ENCODE results near the gene METTL4. TPM values are rescaled to one million over a fixed set of nuclear protein-coding genes. Genes with fewer than 3 reads are reported as not detected.

The METTL4 gene
- total and polyA plus RNA-seq, 12 donors, result 3.9 to 9.9 (median 5.4) TPM

- H3K27ac ChIP-seq, result no peak overlapping the region
- intact Hi-C loops (cut with DNase I), result loop anchor here in 1 of 10 donors (10.0 kb wide), 1 partner anchor 1137 kb away; no protein-coding TSS in a partner anchor
- ATAC-seq (no peak), DNase-seq (no peak)
- TF ChIP-seq, protein P1, sequence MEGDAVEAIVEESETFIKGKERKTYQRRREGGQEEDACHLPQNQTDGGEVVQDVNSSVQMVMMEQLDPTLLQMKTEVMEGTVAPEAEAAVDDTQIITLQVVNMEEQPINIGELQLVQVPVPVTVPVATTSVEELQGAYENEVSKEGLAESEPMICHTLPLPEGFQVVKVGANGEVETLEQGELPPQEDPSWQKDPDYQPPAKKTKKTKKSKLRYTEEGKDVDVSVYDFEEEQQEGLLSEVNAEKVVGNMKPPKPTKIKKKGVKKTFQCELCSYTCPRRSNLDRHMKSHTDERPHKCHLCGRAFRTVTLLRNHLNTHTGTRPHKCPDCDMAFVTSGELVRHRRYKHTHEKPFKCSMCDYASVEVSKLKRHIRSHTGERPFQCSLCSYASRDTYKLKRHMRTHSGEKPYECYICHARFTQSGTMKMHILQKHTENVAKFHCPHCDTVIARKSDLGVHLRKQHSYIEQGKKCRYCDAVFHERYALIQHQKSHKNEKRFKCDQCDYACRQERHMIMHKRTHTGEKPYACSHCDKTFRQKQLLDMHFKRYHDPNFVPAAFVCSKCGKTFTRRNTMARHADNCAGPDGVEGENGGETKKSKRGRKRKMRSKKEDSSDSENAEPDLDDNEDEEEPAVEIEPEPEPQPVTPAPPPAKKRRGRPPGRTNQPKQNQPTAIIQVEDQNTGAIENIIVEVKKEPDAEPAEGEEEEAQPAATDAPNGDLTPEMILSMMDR (IDR thresholded peaks at IDR 0.05), result no peak
- peaks cover 0 to 43% (median 3%) of the 10 kb centered on the region in 9 donors for H3K36me3 ChIP-seq
- peaks cover 0 to 35% (median 18%) of the 10 kb centered on the region in 9 donors for H3K4me1 ChIP-seq
- no peaks in the 10 kb centered on the region for H3K27me3 ChIP-seq
- H3K4me3 ChIP-seq, result no peak overlapping the region
- 81 to 83% methylated on average over 6 of the region's 6 CpGs for WGBS, 2 donors
- H3K9me3 ChIP-seq, result no peaks in the 10 kb centered on the region
Measured at GRCh38 chr18:2568129-2568528, 3.2 kb downstream of the METTL4 start.

DNA sequence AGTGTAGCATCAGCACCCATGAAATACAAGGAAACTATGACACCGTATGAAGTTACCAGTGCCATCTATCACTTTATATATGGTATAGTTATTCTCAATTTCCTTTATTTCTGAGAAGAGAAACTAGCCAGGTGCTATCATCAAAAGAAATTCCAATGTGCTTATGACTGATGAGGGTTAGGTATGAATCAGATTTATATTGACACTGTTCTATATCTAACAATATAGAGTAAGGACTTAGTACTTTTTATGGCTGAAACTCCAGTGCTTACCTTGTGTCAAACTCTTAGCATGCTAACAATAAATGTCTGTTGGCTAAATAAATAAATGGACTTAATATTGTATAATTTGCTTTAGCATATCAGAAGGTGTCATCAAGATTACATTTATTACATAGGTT lies 6.9 kb downstream of the METTL4 start:
- WGBS, 2 donors, result 97 to 98% methylated on average over 1 of the region's 1 CpG
- Histone ChIP-seq H3K4me1 (peaks cover 0 to 7% (median under 1%) of the 10 kb centered on the region in 9 donors), H3K27me3 (no peaks in the 10 kb centered on the region), H3K27ac (no peak overlapping the region), H3K4me3 (no peak overlapping the region), H3K9me3 (no peaks in the 10 kb centered on the region), H3K36me3 (peaks cover 0 to 73% (median 17%) of the 10 kb centered on the region in 9 donors)
- TF ChIP-seq, protein P1 (IDR thresholded peaks at IDR 0.05), result no peak
- intact Hi-C loops (cut with DNase I), result loop anchor here in 1 of 10 donors (10.0 kb wide), 1 partner anchor 1140 kb away; no protein-coding TSS in a partner anchor
- DNase-seq (no peak), ATAC-seq (no peak)

GRCh38 chr18:2559249-2559648 lies 12.1 kb downstream of the METTL4 start:
- H3K27ac ChIP-seq, result no peak overlapping the region
- H3K4me3 ChIP-seq, result no peak overlapping the region
- 95 to 100% methylated on average over 1 of the region's 1 CpG for WGBS, 2 donors
- H3K9me3 ChIP-seq, result no peaks in the 10 kb centered on the region
- H3K4me1 ChIP-seq, result no peaks in the 10 kb centered on the region
- DNase-seq, result no peak
- peaks cover 0 to 53% (median 17%) of the 10 kb centered on the region in 9 donors for H3K36me3 ChIP-seq
- TF ChIP-seq, protein P1 (IDR thresholded peaks at IDR 0.05), result no peak
- no peaks in the 10 kb centered on the region for H3K27me3 ChIP-seq
- ATAC-seq, result no peak
- intact Hi-C loops (cut with DNase I), result no loop called here

DNA sequence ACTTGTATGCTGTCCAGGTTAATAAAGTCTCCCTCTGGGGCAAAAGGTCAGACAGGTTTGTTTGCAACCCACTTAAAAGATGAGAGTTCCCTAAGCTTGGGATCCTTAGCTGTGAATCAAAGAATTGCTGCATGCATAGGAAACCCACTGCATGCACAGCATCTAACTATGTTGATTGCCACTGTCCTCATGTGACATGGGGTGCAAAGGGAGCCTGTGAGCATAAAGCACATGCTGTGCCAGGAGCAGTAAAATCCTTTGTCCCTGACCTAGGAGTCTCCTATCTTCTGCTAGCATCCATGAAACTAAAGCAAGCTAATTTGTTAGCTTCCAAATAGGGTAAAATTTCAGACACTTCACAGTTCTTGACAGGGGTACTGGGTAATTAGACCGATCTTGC lies 13.8 kb downstream of the METTL4 start:
- WGBS, 2 donors, result 0 to 62% methylated on average over 1 of the region's 1 CpG
- Histone ChIP-seq H3K36me3 (peaks cover 0 to 52% (median 10%) of the 10 kb centered on the region in 9 donors), H3K4me3 (no peak overlapping the region), H3K9me3 (no peaks in the 10 kb centered on the region), H3K27ac (no peak overlapping the region), H3K27me3 (no peaks in the 10 kb centered on the region), H3K4me1 (no peaks in the 10 kb centered on the region)
- DNase-seq (no peak), ATAC-seq (no peak)
- TF ChIP-seq, protein P1 (IDR thresholded peaks at IDR 0.05), result no peak
- intact Hi-C loops (cut with DNase I), result no loop called here

Data from heart right ventricle (tissue), 16 donors.